ENCODE measurements around the gene UPP1.
A peak's percentile ranks its signal among the peaks of the same experiment; 100 is the strongest.
"Not testable (repeated sequence)": the region's sequence is repeated elsewhere in the genome, so short reads cannot be mapped to it uniquely, and the experiment has no call there.

UPP1 gene

DNA sequence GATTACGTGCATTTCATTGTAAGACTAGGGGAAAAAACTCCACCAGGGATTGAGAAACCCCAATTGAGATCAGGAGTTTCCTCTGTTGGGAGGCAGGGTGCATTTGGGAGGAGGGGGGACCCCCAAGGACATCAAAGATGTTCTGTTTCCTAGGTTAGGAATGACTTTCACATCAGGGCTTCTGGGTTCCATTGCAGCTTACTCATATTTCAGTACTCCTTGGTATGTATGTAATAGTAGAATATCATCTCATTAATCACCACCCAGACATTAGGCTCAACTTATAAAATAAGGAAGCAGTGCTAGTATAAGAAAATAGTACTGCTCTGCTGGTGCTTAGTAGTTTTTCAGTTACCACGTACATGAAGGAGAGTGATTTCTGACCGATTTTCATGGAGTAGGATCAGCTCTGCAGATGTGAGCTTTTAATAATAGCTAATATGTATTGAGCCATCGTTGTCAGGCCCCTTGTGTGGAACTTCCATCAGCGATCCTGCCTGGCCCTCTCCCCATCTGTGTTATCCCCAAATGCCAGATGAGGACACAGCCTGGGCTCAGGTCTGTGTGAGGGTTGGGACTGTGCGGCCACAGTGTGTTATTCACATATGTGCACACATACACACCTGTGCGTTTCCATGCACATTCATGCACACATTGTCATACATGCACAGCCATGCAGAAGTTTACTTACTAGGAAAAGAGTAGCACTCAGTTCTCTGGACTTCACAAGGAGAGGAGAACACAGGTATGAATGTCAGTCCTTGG, 23.5 kb downstream of the UPP1 start:
- no peak for DNase-seq

DNA sequence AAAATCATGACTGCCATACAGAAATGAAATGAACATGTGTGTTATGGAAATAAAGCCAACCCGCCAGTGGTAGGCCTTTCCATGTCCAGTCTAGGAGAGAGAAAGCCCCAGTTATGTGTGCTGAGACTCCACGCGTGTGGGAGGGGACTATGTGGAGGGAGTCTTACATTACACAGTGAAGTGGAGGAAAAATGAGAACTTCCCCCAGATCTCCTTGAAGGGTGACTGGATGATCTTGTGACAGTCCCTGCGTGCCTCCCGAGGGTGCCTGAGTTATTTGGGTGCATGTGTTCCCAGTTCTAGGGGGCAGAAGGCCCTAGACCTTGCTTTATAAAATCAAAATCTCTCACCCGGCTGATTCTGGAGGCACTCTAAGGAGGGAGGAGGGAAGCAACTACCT, 24.2 kb downstream of the UPP1 start:
- no peak for DNase-seq

DNA sequence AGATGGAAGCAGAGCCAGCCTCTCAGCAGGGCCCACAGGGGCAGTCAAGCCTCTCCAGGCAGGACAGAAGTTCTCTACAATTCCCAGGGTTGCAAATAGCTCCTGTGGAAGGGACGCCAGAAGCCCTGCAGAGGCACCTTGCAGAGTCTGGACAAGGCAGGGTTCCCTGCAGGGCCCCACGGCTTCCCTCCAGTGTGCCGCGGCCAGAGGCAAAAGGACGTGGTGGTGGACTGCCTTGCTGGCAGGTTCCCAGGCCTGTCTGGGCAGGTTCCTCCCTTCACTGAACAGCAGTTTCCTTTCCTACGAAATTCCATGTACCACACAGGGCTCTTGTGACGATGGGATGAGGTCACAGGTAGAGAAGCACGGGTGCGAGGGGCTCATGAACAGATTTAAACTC, 25.1 kb downstream of the UPP1 start:
- no peak for DNase-seq

- no peak for DNase-seq
Measured at GRCh38 chr7:48114589-48114988, 25.5 kb downstream of the UPP1 start.

DNA sequence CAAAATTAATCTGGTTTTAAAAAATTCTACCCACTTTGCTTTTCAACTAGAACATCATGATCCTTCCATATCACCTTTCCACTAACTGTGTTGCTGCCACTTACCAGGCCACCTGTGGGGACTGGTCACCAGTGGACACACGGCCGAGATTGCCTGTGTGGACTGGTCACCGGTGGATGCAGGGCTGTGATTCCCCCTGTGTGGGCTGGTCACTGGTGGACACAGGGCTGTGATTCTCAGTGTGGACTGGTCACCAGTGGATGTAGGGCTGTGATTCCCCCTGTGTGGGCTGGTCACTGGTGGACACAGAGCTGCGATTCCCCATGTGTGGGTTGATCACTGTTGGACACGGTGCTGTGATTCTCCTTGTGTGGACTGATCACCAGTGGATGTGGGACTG, 27.0 kb downstream of the UPP1 start:
- DNase-seq = no peak

DNA sequence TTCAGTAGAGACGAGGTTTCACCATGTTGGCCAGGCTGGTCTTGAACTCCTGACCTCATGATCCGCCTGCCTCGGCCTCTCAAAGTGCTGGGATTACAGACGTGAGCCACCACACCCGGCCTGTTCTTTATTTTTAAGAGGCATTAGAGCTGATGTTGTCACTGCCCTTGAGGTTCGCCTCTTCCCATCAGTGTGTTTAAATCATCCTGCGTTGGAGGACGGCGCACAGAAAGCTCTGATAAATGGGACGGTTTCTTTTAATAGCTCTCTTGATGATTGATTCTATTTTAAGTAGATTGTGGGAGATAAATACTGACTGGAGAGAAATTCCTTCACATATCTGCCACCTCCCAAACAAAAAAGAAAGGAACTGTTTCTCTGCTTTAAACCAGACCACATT, 29.0 kb downstream of the UPP1 start:
- DNase-seq = no peak

DNA sequence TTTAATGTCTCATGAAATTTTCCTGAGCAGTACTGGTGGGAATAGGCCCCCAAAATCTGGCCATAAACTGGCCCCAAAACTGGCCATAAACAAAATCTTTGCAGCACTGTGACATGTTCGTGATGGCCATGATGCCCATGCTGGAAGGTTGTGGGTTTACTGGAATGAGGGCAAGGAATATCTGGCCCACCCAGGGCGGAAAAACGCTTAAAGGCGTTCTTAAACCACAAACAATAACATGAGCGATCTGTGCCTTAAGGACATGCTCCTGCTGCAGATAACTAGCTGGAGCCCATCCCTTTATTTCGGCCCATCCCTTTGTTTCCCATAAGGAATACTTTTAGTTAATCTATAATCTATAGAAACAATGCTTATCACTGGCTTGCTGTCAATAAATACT, 31.5 kb downstream of the UPP1 start:
- DNase-seq = not testable (repeated sequence)

DNA sequence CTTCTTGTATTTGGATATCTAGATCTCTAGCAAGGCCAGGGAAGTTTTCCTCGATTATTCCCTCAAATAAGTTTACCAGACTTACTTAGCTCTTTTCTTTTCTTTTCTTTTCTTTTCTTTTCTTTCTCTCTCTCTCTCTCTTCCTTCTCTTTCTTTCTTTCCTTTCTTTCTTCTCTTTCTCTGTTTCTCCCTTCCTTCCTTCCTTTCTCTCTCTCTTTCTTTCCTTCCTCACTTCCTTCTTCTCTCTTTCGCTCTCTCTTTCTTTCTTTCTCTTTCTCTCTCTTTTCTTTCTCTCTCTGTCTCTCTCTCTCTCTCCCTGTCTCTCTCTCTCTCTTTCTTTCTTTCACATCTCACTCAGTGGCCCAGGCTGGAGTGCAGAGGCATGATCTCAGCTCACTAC, 37.0 kb downstream of the UPP1 start:
- DNase-seq = no peak

GRCh38 chr7:48130658-48131108, 41.6 kb downstream of the UPP1 start:
- no peak for DNase-seq

- no peak for DNase-seq
Measured at GRCh38 chr7:48132792-48133191, 43.7 kb downstream of the UPP1 start.

GRCh38 chr7:48139459-48139858, 50.4 kb downstream of the UPP1 start:
- DNase-seq = no peak

DNA sequence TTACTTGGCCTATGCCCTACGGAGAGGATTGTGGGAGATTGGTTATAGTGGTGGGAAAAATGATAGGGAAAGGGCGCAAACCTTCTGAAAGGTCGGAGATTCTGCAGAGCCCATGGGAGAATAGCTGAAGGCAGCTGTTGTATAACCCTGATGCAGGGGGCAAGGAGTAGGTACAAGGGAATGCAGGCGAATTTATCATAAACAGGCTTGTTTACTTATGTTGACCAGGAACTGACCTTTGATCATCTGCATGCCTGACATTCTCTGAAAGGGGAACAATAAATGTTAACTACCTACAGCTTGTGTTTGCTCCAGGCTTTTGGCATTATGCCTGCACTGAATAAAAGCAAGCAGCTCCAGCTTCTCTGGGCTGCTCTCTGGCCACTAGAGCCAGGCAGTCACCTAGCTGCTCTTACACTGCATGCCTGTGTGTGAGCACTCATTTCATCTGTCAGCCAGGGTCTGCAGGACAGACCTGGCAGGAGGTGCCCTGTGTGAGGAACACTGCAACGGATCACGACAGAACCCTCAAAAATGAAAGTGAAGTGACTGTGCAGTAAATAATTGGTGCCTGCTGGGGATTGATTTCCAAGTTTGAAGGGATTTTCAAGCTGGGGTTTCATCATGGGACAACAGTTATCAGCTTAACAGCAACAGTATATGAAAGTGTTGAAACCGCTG, 51.1 kb downstream of the UPP1 start:
- no peak for DNase-seq

GRCh38 chr7:48141521-48141920, 52.5 kb downstream of the UPP1 start:
- DNase-seq = no peak

GRCh38 chr7:48144291-48144768, 55.3 kb downstream of the UPP1 start:
- no peak for DNase-seq

DNA sequence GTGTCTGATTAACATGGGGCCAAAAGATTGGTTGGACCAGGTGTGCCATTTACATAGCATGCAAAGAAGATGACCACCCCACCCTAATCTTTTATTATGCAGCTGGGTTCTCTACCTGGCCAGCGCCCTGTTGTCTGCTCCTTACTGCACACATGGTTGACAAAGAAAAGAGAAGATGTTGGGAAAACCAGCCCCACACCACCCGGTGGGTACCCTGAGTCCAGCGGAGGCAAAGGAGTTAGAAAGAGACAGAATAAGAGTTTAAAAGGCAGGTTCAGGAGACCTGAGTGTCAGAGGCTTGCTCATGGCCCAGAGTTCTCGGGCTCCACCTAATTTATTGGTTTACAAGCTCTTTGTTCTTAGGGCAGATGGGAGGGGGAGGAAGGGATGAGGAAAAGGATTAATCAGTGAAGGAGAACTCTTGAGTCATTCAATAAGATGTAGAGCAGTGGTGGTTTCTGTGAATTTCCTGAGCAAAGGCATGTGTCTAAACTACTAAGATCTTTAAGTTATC, 58.1 kb downstream of the UPP1 start:
- no peak for DNase-seq

- not testable (repeated sequence) for DNase-seq
Measured at GRCh38 chr7:48147690-48148089, 58.6 kb downstream of the UPP1 start.

DNA sequence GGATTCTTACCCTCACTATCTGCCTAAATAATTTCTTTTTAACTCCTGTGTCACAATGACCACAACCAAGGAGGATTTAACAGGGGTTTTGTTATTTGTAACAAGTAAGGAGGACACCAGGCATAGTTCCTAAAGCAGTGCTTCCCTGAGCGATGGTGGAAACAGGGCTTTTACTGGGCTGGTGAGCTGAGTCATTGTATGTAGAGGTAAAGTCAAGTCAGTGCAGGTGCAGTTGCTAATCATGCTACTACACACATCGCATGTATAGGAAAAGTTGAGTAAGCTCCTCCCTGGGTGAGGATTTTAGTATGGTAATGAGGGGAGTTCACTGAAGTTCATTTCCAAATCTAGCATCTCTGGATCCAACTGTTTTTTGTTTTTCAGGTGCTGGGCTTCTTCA, 59.2 kb downstream of the UPP1 start:
- no peak for DNase-seq

DNA sequence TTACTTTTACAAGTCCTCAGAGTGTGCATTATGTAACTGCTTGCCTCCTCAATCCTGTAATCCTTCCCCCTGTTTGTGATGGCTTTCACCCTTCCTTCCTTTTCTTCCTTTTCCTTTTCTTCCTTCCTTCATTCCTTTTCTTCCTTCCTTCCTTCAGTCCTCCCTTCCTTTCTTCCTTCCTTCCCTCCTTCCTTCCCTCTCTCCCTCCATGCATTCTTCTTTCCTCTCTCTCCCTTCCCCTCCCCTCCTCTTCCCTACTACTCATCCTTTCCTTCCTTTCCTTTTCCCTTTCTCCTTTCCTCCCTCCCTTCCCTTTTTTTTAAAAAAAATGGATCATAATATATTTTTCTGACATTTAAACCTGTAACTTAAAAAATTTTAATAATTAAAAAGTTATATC, 60.0 kb downstream of the UPP1 start:
- no peak for DNase-seq

DNA sequence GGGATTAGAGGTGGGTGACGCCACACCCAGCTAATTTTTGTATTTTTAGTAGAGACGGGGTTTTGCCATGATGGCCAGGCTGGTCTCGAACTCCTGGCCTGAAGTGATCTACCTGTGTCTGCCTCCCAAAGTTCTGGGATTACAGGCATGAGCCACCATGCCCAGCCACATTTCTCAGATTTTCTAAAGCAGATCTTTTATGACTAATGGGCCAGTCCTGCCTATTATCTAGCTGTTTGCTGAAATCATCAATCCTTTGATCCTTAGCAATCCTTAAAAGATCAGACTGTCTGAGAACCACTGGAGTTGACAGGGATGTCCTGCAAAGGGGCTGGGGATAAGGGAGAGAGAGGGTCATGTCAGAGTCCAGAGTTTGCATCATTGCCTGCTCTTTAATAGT, 61.0 kb downstream of the UPP1 start:
- DNase-seq = no peak

GRCh38 chr7:48154792-48155413, 65.8 kb downstream of the UPP1 start:
- peak; percentile 9 to 19 for DNase-seq
